Breast epithelium (tissue), 4 donors: Measurements from ENCODE around the gene FCGR3A. TPM values are rescaled to one million over a fixed set of nuclear protein-coding genes. Genes with fewer than 3 reads are reported as not detected.
A peak's percentile ranks its signal among the peaks of the same experiment; 100 is the strongest.
"Not testable (repeated sequence)": the region's sequence is repeated elsewhere in the genome, so short reads cannot be mapped to it uniquely, and the experiment has no call there.

Experiments used
- DNase-seq, 2 donors: peaks; one replicate each; pipeline ENCODE4 v3.0.0-alpha.2; 2019; ENCODE audit warnings: low spot score in 2 of 2
- H3K27ac ChIP-seq, 2 donors: fragments of 200-600 bp; sonication (generic) in 1 of 2; one replicate each; pipeline ENCODE4 v1.5.1; 2016 to 2019; ENCODE audit warnings: mild to moderate bottlenecking in 1 of 2
- H3K27me3 ChIP-seq, 2 donors: fragments of 200-600 bp; sonication (generic) in 1 of 2; one replicate each; pipeline versions ENCODE4 v1.5.1 to v1.6.0; 2017 to 2019; ENCODE audit warnings: control low read depth in 1 of 2, mild to moderate bottlenecking in 1 of 2
- H3K36me3 ChIP-seq: fragments of 200-600 bp; one replicate; pipeline ENCODE4 v1.5.1; 2019
- H3K4me1 ChIP-seq, 2 donors: fragments of 200-600 bp; sonication (generic); one replicate each; pipeline ENCODE4 v1.5.1; 2016 to 2019; ENCODE audit warnings: control low read depth in 1 of 2
- H3K4me3 ChIP-seq, 3 donors: fragments of 200-600 bp; sonication (generic); 1 replicate in 2 of 3; 2 replicates in 1 of 3; pipeline ENCODE4 v1.5.1; 2016 to 2019; ENCODE audit warnings: mild to moderate bottlenecking in 3 of 3, moderate library complexity in 2 of 3
- H3K9me3 ChIP-seq, 2 donors: fragments of 200-600 bp; sonication (generic) in 1 of 2; one replicate each; pipeline ENCODE4 v1.5.1; 2016 to 2019; ENCODE audit warnings: control low read depth in 1 of 2
- POLR2A ChIP-seq: fragments of 450-650 bp; IDR thresholded peaks from one replicate; pipeline ENCODE4 v1.6.1; 2016; ENCODE audit warnings: antibody characterized with exemption, mild to moderate bottlenecking, moderate library complexity
- POLR2AphosphoS5 ChIP-seq, 3 donors: sonication (generic); formaldehyde crosslinking; IDR thresholded peaks; one replicate each; pipeline ENCODE4 v1.6.1; 2017; ENCODE audit warnings: antibody characterized with exemption in 3 of 3
- intact Hi-C: fragments of 100-400 bp; cut with DNase I; formaldehyde crosslinking; loops from one replicate; pipeline ENCODE4 v1.15.1; 2023; ENCODE audit warnings: low total_unique reads
- total RNA-seq, 3 donors: library from RNA; depleted of rRNA; stranded (reverse); fragments of >200 nt; gene quantifications; one replicate each; pipeline ENCODE4 v1.1.0, GENCODE V29; 2016
- TF ChIP-seq, protein P1 (sequence below), 3 donors: fragments of 450-650 bp; IDR thresholded peaks; one replicate each; pipeline ENCODE4 v1.5.1; 2016 to 2017; ENCODE audit warnings: antibody characterized with exemption in 3 of 3, mild to moderate bottlenecking in 3 of 3, moderate library complexity in 3 of 3

The FCGR3A gene
- total RNA-seq, 3 donors from 2014 or later: 8.6 to 23.9 (median 12.9) TPM

DNA sequence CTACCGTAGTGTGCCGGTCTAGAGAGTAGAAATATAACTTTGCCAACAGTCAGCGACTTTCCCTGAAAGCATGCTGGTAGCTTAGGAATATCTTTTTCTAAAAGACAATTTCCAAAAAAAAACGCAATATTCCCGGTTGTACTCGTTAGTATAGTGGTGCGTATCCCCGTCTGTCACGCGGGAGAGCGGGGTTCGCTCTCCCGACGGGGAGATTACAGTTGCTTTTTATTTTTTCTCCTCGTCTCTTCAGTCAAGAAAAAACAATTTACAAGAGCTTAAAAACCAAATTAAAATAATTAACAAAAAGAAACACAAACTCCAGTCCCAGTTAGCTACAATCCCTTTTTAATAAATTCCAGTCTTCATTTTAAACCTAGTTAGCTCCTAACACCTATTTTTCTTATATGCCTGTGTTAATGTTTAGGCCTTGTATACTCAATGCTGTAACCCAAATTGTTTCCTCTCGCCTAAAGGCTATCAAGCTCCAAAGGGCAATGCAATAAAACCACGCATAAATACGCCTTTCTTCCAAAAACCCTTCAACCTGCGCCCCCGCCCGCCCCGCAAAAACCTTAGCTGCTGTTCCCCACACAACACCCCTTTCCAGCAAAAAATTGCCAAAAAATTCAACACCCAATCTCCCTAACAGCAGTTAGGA is 17.5 kb downstream of the FCGR3A start:
- Histone ChIP-seq H3K27ac (peak overlapping the region in 1 of 2 donors; percentile 74), H3K4me1 (no peaks in the 10 kb centered on the region), H3K27me3 (no peaks in the 10 kb centered on the region), H3K9me3 (no peaks in the 10 kb centered on the region), H3K4me3 (peak overlapping the region in 2 of 3 donors; percentile 9 to 14), H3K36me3 (no peaks in the 10 kb centered on the region)
- intact Hi-C loops: no loop called here
- DNase-seq: no peak
- TF ChIP-seq POLR2A (no peak), POLR2AphosphoS5 (IDR thresholded peaks at IDR 0.05) (no peak)
- TF ChIP-seq, protein P1, sequence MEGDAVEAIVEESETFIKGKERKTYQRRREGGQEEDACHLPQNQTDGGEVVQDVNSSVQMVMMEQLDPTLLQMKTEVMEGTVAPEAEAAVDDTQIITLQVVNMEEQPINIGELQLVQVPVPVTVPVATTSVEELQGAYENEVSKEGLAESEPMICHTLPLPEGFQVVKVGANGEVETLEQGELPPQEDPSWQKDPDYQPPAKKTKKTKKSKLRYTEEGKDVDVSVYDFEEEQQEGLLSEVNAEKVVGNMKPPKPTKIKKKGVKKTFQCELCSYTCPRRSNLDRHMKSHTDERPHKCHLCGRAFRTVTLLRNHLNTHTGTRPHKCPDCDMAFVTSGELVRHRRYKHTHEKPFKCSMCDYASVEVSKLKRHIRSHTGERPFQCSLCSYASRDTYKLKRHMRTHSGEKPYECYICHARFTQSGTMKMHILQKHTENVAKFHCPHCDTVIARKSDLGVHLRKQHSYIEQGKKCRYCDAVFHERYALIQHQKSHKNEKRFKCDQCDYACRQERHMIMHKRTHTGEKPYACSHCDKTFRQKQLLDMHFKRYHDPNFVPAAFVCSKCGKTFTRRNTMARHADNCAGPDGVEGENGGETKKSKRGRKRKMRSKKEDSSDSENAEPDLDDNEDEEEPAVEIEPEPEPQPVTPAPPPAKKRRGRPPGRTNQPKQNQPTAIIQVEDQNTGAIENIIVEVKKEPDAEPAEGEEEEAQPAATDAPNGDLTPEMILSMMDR (IDR thresholded peaks at IDR 0.05): no peak

DNA sequence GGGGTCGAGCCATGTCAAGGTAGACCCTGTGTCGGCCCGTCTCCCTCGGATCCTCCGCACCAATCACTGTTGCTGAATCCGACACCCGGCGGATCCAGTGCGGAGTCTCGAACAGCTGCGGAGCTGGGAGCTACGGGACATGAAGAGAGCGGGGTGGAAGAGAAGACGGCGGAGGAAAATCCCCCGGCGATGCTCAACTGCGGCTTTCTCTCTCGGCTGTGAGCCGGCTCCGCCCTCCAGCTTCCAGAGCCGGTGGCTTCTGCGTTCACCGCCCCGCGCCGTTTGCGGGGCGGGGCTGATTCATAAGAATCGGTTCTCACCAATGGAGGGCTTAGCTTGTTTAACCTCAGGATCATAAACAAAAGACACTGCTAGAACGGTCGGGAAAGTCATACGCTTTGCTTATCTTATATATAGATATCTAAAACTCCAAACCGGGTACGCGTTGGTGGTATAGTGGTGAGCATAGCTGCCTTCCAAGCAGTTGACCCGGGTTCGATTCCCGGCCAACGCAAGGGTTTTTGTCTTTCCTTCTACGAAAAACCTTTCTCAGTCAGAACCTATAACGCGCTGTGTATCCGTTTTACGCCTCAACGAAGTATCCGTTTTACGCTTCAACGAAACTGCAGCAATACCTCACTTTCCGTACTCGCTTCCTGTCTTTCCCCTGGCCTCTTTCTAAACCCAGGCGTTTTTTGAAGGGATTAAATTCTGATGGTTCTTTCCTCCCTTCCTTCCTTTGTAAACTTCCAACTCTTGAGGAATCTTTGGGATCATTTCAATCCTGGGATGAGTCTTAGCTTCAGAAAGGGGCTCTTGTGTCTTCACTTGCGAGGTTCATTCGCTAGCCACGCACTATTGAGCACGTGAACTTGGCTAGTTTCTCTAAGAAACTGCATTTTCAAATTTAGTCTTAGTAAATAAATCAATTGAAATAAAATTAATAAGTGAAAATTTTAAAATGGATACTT is 18.7 kb downstream of the FCGR3A start:
- peak; percentile 26 to 64 (median 44) for TF ChIP-seq POLR2AphosphoS5 (IDR thresholded peaks at IDR 0.05)
- H3K9me3 ChIP-seq, H3K27me3 ChIP-seq, intact Hi-C loops, H3K4me1 ChIP-seq, H3K36me3 ChIP-seq: not testable (repeated sequence)
- peak overlapping the region; percentile 54 to 76 (median 71) for H3K4me3 ChIP-seq
- H3K27ac ChIP-seq: peak overlapping the region; percentile 91 to 93
- peak; percentile 78 to 83 for DNase-seq

DNA sequence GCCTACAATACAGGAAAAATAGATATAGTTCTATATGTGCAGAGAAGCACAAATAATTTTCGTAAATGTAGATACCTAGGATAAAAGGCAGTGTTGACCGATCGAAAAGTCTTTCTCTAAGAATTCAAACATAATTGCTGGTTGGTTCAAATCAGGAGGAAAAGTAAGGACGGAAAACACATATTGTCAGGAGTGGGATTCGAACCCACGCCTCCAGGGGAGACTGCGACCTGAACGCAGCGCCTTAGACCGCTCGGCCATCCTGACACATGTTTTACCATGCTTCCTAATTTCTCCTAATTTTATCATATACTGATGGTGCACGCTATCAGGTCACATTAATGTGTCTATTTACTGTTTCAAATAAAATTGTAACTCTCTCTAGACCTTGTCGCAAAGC is 19.5 kb downstream of the FCGR3A start:
- intact Hi-C loops, H3K36me3 ChIP-seq, H3K9me3 ChIP-seq, H3K4me1 ChIP-seq, H3K27me3 ChIP-seq: not testable (repeated sequence)
- H3K4me3 ChIP-seq: peak overlapping the region; percentile 54 to 76 (median 71)
- peak in 2 of 3 donors; percentile 51 to 73 for TF ChIP-seq POLR2AphosphoS5 (IDR thresholded peaks at IDR 0.05)
- DNase-seq: peak in 1 of 2 donors; percentile 59
- peak overlapping the region; percentile 91 to 93 for H3K27ac ChIP-seq

DNA sequence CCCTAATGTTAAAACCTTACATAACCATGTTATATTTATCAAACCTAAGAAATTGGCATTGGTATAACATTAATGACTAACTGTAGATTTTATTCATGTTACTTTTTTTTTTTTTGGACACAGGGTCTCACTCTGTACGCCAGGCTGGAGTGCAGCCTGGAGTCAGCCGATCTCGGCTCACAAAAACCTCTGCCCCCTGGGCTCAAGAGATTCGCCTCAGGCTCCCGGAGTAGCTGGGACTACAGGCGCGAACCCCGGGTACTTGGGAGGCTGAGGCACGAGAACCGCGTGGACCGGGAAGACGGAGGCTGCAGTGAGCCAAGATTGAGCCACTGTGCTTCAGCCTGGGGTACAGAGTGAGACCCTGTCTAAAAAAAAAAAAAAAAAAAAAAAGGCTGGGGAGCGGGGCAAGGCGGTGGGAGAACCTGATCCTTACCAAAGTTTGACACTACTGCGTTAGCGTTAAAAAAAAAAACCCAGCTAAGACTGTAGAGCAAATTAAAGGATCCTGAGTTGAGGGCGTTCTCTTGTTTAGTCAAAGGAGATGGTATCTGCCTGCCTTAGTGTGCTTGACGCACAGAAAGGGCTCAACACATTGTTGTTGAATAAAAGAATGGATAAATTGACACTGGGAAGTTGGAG is 20.0 kb downstream of the FCGR3A start:
- DNase-seq, H3K27me3 ChIP-seq, H3K9me3 ChIP-seq, H3K36me3 ChIP-seq, H3K4me1 ChIP-seq, intact Hi-C loops: not testable (repeated sequence)
- H3K4me3 ChIP-seq: peak overlapping the region; percentile 54 to 76 (median 71)
- H3K27ac ChIP-seq: peak overlapping the region; percentile 91 to 93

DNA sequence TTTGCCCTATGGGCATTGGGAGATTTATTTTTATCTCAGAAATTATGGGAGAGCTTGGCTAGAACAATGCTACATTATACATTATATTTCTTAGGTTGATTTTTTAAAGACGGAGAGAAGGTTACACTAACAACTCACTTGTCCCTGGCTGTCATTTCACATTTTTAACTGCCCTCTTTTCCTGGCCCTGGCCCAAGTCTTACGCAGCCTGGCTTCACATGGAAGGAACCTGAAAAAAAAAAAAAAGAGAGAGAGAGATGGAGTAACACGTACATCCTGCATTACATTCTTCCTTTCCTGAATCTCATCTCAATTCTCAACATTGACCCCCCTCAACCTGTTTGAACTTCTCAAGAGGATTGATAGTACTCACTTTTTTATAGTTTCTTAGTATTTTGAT is 21.1 kb downstream of the FCGR3A start:
- H3K27me3 ChIP-seq, H3K4me3 ChIP-seq, intact Hi-C loops, H3K4me1 ChIP-seq, H3K36me3 ChIP-seq, H3K27ac ChIP-seq, DNase-seq, H3K9me3 ChIP-seq: not testable (repeated sequence)

DNA sequence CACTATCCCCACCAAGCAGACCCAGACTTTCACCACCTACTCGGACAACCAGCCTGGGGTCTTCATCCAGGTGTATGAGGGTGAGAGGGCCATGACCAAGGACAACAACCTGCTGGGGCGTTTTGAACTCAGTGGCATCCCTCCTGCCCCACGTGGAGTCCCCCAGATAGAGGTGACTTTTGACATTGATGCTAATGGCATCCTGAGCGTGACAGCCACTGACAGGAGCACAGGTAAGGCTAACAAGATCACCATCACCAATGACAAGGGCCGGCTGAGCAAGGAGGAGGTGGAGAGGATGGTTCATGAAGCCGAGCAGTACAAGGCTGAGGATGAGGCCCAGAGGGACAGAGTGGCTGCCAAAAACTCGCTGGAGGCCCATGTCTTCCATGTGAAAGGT is 23.7 kb downstream of the FCGR3A start:
- H3K27ac ChIP-seq, intact Hi-C loops, H3K36me3 ChIP-seq, H3K4me1 ChIP-seq, H3K9me3 ChIP-seq, H3K4me3 ChIP-seq, H3K27me3 ChIP-seq, DNase-seq: not testable (repeated sequence)

DNA sequence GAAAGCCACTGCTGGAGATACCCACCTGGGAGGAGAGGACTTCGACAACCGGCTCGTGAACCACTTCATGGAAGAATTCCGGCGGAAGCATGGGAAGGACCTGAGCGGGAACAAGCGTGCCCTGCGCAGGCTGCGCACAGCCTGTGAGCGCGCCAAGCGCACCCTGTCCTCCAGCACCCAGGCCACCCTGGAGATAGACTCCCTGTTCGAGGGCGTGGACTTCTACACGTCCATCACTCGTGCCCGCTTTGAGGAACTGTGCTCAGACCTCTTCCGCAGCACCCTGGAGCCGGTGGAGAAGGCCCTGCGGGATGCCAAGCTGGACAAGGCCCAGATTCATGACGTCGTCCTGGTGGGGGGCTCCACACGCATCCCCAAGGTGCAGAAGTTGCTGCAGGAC is 24.3 kb downstream of the FCGR3A start:
- intact Hi-C loops, H3K4me1 ChIP-seq, H3K27me3 ChIP-seq, H3K9me3 ChIP-seq, H3K36me3 ChIP-seq, DNase-seq: not testable (repeated sequence)
- peak overlapping the region; percentile 56 to 84 (median 75) for H3K4me3 ChIP-seq
- peak overlapping the region in 1 of 2 donors; percentile 81 for H3K27ac ChIP-seq

DNA sequence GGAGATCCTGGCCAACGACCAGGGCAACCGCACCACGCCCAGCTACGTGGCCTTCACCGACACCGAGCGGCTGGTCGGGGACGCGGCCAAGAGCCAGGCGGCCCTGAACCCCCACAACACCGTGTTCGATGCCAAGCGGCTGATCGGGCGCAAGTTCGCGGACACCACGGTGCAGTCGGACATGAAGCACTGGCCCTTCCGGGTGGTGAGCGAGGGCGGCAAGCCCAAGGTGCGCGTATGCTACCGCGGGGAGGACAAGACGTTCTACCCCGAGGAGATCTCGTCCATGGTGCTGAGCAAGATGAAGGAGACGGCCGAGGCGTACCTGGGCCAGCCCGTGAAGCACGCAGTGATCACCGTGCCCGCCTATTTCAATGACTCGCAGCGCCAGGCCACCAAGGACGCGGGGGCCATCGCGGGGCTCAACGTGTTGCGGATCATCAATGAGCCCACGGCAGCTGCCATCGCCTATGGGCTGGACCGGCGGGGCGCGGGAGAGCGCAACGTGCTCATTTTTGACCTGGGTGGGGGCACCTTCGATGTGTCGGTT is 24.8 kb downstream of the FCGR3A start:
- H3K36me3 ChIP-seq, H3K27me3 ChIP-seq, DNase-seq, H3K4me1 ChIP-seq, H3K9me3 ChIP-seq, intact Hi-C loops: not testable (repeated sequence)
- Histone ChIP-seq H3K27ac (peak overlapping the region; percentile 40 to 81), H3K4me3 (peak overlapping the region; percentile 56 to 84 (median 75))
